Sigmoid colon (tissue), 7 donors: ENCODE data around the gene MYOF. TPM values are rescaled to one million over a fixed set of nuclear protein-coding genes. Genes with fewer than 3 reads are reported as not detected.
A peak's percentile ranks its signal among the peaks of the same experiment; 100 is the strongest.

Experiments used
- DNase-seq: peaks from one replicate; pipeline ENCODE4 v3.0.0-alpha.2; 2019
- H3K27ac ChIP-seq, 4 donors: fragments of 200-600 bp; sonication (generic); one replicate each; pipeline ENCODE4 v1.5.1; 2016 to 2019; ENCODE audit warnings: mild to moderate bottlenecking in 1 of 4
- H3K27me3 ChIP-seq, 3 donors: fragments of 200-600 bp; sonication (generic); one replicate each; pipeline ENCODE4 v1.5.1; 2019; ENCODE audit warnings: mild to moderate bottlenecking in 1 of 3
- H3K36me3 ChIP-seq, 4 donors: fragments of 200-600 bp; sonication (generic); one replicate each; pipeline ENCODE4 v1.5.1; 2016 to 2019
- H3K4me1 ChIP-seq, 4 donors: fragments of 200-600 bp; sonication (generic); one replicate each; pipeline ENCODE4 v1.5.1; 2017 to 2019
- H3K4me3 ChIP-seq, 4 donors: fragments of 200-600 bp; sonication (generic); one replicate each; pipeline ENCODE4 v1.5.1; 2017 to 2019; ENCODE audit warnings: mild to moderate bottlenecking in 2 of 4, moderate library complexity in 1 of 4
- H3K9me3 ChIP-seq, 4 donors: fragments of 200-600 bp in 3 of 4; sonication (generic) in 3 of 4; one replicate each; pipeline versions ENCODE4 v1.5.1 to v1.6.1; 2013 to 2019
- EP300 ChIP-seq, 4 donors: sonication (generic); formaldehyde crosslinking; IDR thresholded peaks; one replicate each; pipeline ENCODE4 v1.6.1; 2017; ENCODE audit warnings: antibody characterized with exemption in 4 of 4
- POLR2A ChIP-seq, 2 donors: fragments of 450-650 bp; IDR thresholded peaks; one replicate each; pipeline ENCODE4 v1.6.1; 2016; ENCODE audit warnings: antibody characterized with exemption in 2 of 2, mild to moderate bottlenecking in 2 of 2, moderate library complexity in 2 of 2
- POLR2AphosphoS5 ChIP-seq, 4 donors: sonication (generic); formaldehyde crosslinking; IDR thresholded peaks; one replicate each; pipeline ENCODE4 v1.6.1; 2017; ENCODE audit warnings: antibody characterized with exemption in 4 of 4
- WGBS, 2 donors: extraction: QIAGEN DNeasy Blood & Tissue Kit; methylation state at CpG; one replicate each; pipeline ENCODE4 v1.1.7; 2013; 5-methylcytosine and 5-hydroxymethylcytosine counted together
- intact Hi-C: fragments of 100-400 bp; cut with DNase I; formaldehyde crosslinking; loops from one replicate; pipeline ENCODE4 v1.15.1; 2023
- polyA plus RNA-seq, 3 donors: library from polyadenylated mRNA; stranded (reverse); fragments of 200-250 nt; gene quantifications; one replicate each; pipeline ENCODE4 v1.2.3, GENCODE V29; 2013
- total RNA-seq, 4 donors: library from RNA; depleted of rRNA; stranded (reverse); fragments of >200 nt; gene quantifications; one replicate each; pipeline ENCODE4 v1.1.0, GENCODE V29; 2016
- TF ChIP-seq, protein P1 (sequence below), 4 experiments: fragments of 450-650 bp in 3 of 4; fragments of 200-600 bp in 1 of 4; IDR thresholded peaks; one replicate each; pipeline ENCODE4 v1.5.1; 2016 to 2019; ENCODE audit warnings: antibody characterized with exemption in 4 of 4, mild to moderate bottlenecking in 3 of 4, moderate library complexity in 2 of 4
- donor health status: healthy with polysubstance abuse.
- donor health status: Bipolar disorder and iron deficiency.
- donor health status: healthy.

The MYOF gene
- total and polyA plus RNA-seq, 7 donors, result 12.6 to 83.4 (median 36.3) TPM

DNA sequence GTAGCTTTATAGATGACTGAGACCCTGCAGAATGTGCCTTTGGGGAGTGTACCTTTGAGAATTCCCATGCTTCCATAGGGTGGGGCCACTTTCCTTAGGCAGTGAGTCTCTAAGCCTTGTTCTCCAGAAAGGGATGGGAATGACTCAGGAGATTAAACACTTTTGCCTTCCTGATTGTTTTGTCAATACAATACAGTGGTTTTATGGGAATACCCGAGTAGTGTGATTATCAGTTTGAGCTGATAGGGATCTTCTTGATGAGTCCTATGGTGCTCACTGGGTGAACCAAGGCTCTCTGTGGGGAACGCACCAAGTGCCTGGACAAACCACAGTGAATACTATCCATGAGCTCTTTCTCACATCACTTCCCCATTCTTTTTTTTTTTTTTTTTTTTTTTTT is 6.3 kb downstream of the MYOF start:
- Histone ChIP-seq H3K27ac (peak overlapping the region; percentile 43 to 95 (median 74)), H3K4me3 (no peak overlapping the region), H3K4me1 (peaks cover 0 to 92% (median 82%) of the 10 kb centered on the region in 4 donors), H3K9me3 (no peaks in the 10 kb centered on the region), H3K27me3 (no peaks in the 10 kb centered on the region), H3K36me3 (no peaks in the 10 kb centered on the region)
- no peak for DNase-seq
- WGBS, 2 donors, result 10 to 61% methylated on average over 2 of the region's 2 CpGs
- TF ChIP-seq EP300 (IDR thresholded peaks at IDR 0.05) (no peak), POLR2AphosphoS5 (IDR thresholded peaks at IDR 0.05) (no peak)
- intact Hi-C loops, result no loop called here

DNA sequence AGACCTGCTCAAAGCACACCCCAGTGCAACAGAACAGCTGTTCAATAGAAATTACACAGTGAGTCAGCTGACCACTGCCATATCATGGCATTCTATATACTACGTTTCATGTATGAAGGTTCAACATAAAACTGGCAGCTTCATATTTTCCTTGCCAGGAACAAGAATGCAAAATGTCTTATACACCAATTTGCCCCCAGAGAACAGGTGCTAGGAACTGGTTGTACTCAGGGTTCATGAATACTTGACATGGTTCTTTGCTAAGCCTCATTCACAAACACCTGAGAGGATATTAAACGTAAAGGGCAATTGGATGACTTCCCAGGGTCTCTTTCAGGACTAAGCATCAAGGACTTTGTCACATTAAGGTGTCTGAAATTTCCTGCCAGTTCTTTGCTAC is 6.9 kb downstream of the MYOF start:
- TF ChIP-seq POLR2AphosphoS5 (IDR thresholded peaks at IDR 0.05) (no peak), EP300 (IDR thresholded peaks at IDR 0.05) (no peak), POLR2A (IDR thresholded peaks at IDR 0.05) (no peak)
- TF ChIP-seq, protein P1, sequence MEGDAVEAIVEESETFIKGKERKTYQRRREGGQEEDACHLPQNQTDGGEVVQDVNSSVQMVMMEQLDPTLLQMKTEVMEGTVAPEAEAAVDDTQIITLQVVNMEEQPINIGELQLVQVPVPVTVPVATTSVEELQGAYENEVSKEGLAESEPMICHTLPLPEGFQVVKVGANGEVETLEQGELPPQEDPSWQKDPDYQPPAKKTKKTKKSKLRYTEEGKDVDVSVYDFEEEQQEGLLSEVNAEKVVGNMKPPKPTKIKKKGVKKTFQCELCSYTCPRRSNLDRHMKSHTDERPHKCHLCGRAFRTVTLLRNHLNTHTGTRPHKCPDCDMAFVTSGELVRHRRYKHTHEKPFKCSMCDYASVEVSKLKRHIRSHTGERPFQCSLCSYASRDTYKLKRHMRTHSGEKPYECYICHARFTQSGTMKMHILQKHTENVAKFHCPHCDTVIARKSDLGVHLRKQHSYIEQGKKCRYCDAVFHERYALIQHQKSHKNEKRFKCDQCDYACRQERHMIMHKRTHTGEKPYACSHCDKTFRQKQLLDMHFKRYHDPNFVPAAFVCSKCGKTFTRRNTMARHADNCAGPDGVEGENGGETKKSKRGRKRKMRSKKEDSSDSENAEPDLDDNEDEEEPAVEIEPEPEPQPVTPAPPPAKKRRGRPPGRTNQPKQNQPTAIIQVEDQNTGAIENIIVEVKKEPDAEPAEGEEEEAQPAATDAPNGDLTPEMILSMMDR (IDR thresholded peaks at IDR 0.05), result no peak
- H3K4me1 ChIP-seq, result peaks cover 0 to 96% (median 86%) of the 10 kb centered on the region in 4 donors
- H3K4me3 ChIP-seq, result no peak overlapping the region
- DNase-seq, result no peak
- no peaks in the 10 kb centered on the region for H3K9me3 ChIP-seq
- peak overlapping the region; percentile 43 to 95 (median 74) for H3K27ac ChIP-seq
- 21 to 64% methylated on average over 2 of the region's 2 CpGs for WGBS, 2 donors
- no peaks in the 10 kb centered on the region for H3K36me3 ChIP-seq
- intact Hi-C loops, result no loop called here
- H3K27me3 ChIP-seq, result no peaks in the 10 kb centered on the region

DNA sequence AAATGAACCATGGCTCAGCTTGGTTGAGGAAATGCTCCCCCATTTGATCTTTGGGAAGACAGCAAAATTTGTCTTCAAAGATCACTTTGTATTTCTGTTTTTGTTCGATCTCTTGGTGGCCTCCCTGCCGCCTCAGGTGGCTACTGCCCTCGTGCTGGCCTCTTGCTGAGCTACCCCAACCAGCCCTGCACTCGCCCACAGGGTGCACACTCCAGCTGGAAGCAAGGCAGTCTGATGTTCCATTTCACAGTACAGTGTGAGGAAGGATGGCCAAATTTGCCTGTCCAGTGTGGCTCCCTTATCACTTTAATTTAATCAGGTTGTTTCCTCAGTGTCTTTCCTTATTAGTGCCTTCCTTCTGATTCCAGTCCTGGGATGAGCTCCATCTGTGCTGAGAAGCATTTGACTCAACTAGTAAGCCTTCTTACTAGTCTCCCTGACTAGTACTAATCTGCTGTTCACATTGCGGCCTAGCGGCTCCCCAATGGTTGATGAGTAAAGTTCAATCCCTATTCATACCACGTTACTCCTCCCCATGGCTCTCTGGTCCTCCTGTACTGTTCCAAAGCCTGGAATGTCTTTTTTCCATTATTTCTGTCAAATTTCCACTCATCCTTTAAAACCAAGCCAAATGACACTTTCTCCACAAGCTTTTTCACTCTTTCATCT is 8.2 kb downstream of the MYOF start:
- Histone ChIP-seq H3K27me3 (no peaks in the 10 kb centered on the region), H3K27ac (peak overlapping the region; percentile 80 to 95 (median 88)), H3K4me1 (peaks cover 0 to 93% (median 86%) of the 10 kb centered on the region in 4 donors), H3K36me3 (no peaks in the 10 kb centered on the region), H3K4me3 (no peak overlapping the region), H3K9me3 (no peaks in the 10 kb centered on the region)
- intact Hi-C loops, result no loop called here
- 80 to 87% methylated on average over 7 of the region's 7 CpGs for WGBS, 2 donors
- DNase-seq, result peak; percentile 50
- TF ChIP-seq POLR2AphosphoS5 (IDR thresholded peaks at IDR 0.05) (no peak), EP300 (IDR thresholded peaks at IDR 0.05) (no peak), POLR2A (IDR thresholded peaks at IDR 0.05) (no peak)
- TF ChIP-seq, protein P1 (IDR thresholded peaks at IDR 0.05), result no peak

DNA sequence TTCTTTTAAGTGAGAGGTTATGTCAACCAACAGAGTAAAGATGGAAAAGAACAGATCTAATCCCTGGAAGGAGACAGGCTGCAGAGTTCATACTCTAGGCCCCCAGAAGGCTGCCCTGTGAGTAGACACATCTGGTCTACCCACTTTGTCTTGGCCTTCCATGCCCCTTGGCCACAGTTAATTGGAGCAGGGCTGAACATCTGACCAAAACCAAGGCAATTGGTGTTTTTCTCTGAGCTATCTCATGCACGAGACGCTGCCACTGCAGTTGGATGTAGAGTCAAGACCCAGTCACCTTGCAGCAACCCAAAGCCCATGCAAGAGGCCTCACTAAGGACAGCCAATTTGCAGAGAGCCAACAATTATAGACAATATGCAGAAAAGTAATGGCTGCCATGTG is 9.0 kb downstream of the MYOF start:
- intact Hi-C loops, result no loop called here
- no peak overlapping the region for H3K4me3 ChIP-seq
- DNase-seq, result peak; percentile 36
- TF ChIP-seq, protein P1 (IDR thresholded peaks at IDR 0.05), result no peak
- TF ChIP-seq POLR2A (IDR thresholded peaks at IDR 0.05), result no peak
- no peak for TF ChIP-seq EP300 (IDR thresholded peaks at IDR 0.05)
- TF ChIP-seq POLR2AphosphoS5 (IDR thresholded peaks at IDR 0.05), result no peak
- no peaks in the 10 kb centered on the region for H3K36me3 ChIP-seq
- H3K27ac ChIP-seq, result peak overlapping the region; percentile 80 to 95 (median 88)
- H3K4me1 ChIP-seq, result peaks cover 0 to 93% (median 86%) of the 10 kb centered on the region in 4 donors
- WGBS, 2 donors, result 94 to 95% methylated on average over 2 of the region's 2 CpGs
- H3K9me3 ChIP-seq, result no peaks in the 10 kb centered on the region
- no peaks in the 10 kb centered on the region for H3K27me3 ChIP-seq

DNA sequence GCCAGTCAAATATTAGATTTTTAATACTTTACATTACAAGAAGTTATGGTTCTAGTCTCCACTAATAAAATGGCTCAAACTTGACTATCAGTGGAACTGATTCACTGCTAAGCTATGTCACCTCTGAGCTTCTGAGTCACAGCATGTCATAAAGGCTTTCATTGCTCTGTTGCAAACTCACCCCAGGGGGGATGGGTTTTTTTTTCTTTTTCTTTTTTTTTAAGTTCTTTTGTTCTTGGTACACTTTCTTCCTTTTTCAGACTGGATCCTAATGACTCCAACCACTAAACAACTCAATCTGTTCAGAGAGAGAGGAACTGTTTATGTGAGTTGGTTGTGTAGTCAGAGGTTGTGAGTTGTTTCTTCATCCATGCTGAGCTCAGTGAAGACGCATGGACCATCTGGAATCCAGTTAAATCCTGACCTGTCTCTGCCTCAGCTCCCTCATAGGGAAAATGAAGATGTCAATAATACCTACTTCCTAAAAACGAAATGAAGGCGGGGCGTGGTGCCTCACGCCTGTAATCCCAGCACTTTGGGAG is 11.0 kb downstream of the MYOF start:
- Histone ChIP-seq H3K9me3 (no peaks in the 10 kb centered on the region), H3K4me3 (no peak overlapping the region), H3K4me1 (peaks cover 0 to 88% (median 85%) of the 10 kb centered on the region in 4 donors), H3K27me3 (no peaks in the 10 kb centered on the region), H3K27ac (peak overlapping the region; percentile 80 to 95 (median 88)), H3K36me3 (no peaks in the 10 kb centered on the region)
- intact Hi-C loops, result no loop called here
- peak; percentile 60 for DNase-seq
- TF ChIP-seq EP300 (IDR thresholded peaks at IDR 0.05) (peak in 2 of 4 donors; percentile 27 to 72), POLR2A (IDR thresholded peaks at IDR 0.05) (no peak), POLR2AphosphoS5 (IDR thresholded peaks at IDR 0.05) (peak; percentile 30 to 78 (median 54))
- TF ChIP-seq, protein P1 (IDR thresholded peaks at IDR 0.05), result no peak
- WGBS, 2 donors, result 55 to 72% methylated on average over 5 of the region's 5 CpGs
